Measurements from ENCODE around the gene STARD13. TPM values are rescaled to one million over a fixed set of nuclear protein-coding genes. Genes with fewer than 3 reads are reported as not detected.

STARD13 gene
- total RNA-seq, 1 experiment from 2014 or later, result 2.1 TPM

DNA sequence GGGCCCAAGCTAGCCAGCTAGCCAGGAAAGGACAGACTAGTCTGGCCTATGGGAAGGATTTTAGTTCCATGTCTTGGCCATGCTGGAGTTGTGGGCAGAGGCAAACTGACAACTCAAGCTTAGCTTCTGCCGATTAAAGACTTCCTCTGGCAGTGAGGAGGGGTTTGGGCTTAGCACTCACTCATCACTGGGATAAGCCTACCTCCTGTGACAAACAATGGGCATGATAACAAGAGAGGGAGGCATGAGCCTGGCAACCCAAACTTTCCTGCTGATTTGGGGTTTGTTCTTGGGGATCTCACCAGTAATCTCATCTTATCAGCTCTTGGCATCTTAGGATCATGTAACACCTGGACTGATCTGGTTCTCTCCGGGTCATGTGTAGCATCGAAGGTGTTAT, 185.7 kb downstream of the STARD13 start:
- Histone ChIP-seq H3K4me2 (ENCODE audit: insufficient read depth, insufficient read length, low read length) (no peak overlapping the region), H2BK120ac (ENCODE audit: low read depth, low read length, poor library complexity, severe bottlenecking) (no peak overlapping the region), H3K14ac (ENCODE audit: insufficient read depth, low read length) (no peak overlapping the region), H3T11ph (ENCODE audit: low read length) (no peak overlapping the region), H3K4ac (ENCODE audit: low read depth, low read length) (no peak overlapping the region), H3K9me3 (ENCODE audit: control insufficient read depth, low read depth, low read length) (no peaks in the 10 kb centered on the region), H2BK12ac (ENCODE audit: insufficient read length, low read depth, low read length) (no peak overlapping the region), H4K91ac (ENCODE audit: insufficient read length, low read depth, low read length) (no peak overlapping the region), H3K23ac (ENCODE audit: insufficient read length, low read depth, low read length) (no peak overlapping the region), H3K9ac (ENCODE audit: extremely low read depth, insufficient read length, low read length) (no peak overlapping the region), H3K27ac (ENCODE audit: insufficient read length, low read depth, low read length) (no peak overlapping the region), H2BK15ac (ENCODE audit: low read depth, low read length) (no peak overlapping the region), H4K5ac (ENCODE audit: insufficient read length, low read depth, low read length) (no peak overlapping the region), H4K8ac (replicated peaks; ENCODE audit: insufficient read length, low read depth, low read length) (no peak overlapping the region), H2AFZ (ENCODE audit: low read length) (no peak overlapping the region), H3K4me1 (ENCODE audit: insufficient read depth, low read length) (no peaks in the 10 kb centered on the region), H3K56ac (ENCODE audit: insufficient read length, low read depth, low read length) (no peak overlapping the region), H2BK5ac (ENCODE audit: insufficient read length, low read length) (no peak overlapping the region), H2BK20ac (ENCODE audit: low read depth, low read length, poor library complexity, severe bottlenecking) (no peak overlapping the region), H3K27me3 (ENCODE audit: insufficient read depth, low read length) (no peaks in the 10 kb centered on the region), H3K18ac (ENCODE audit: insufficient read length, low read depth, low read length) (no peak overlapping the region), H4K20me1 (ENCODE audit: control insufficient read depth, insufficient read depth, insufficient read length) (no peaks in the 10 kb centered on the region), H3K79me1 (ENCODE audit: insufficient read depth, low read depth, low read length, poor library complexity, severe bottlenecking) (no peaks in the 10 kb centered on the region), H3K23me2 (ENCODE audit: insufficient read length, low read depth, low read length, poor library complexity, severe bottlenecking) (no peaks in the 10 kb centered on the region), H3K79me2 (ENCODE audit: insufficient read depth, low read length) (no peaks in the 10 kb centered on the region), H2AK5ac (ENCODE audit: insufficient read length, low read length) (no peak overlapping the region)
- DNase-seq, result no peak
- no peak overlapping the region for H3K4me3 Mint-ChIP-seq
- no peak overlapping the region for H3K27ac Mint-ChIP-seq
- H3K36me3 Mint-ChIP-seq (ENCODE audit: insufficient read depth in 1 of 3, low read depth in 3 of 3), result no peaks in the 10 kb centered on the region
- no peaks in the 10 kb centered on the region for H3K9me3 Mint-ChIP-seq
- peaks cover 4 to 6% of the 10 kb centered on the region in 2 experiments; a peak in 3 of 4 replicates for H3K4me1 Mint-ChIP-seq
- WGBS (ENCODE audit: extremely low coverage, insufficient read length, low lambda C conversion rate), result no CpG with 5 or more reads among the region's 3 CpGs
- TF ChIP-seq, protein P1, sequence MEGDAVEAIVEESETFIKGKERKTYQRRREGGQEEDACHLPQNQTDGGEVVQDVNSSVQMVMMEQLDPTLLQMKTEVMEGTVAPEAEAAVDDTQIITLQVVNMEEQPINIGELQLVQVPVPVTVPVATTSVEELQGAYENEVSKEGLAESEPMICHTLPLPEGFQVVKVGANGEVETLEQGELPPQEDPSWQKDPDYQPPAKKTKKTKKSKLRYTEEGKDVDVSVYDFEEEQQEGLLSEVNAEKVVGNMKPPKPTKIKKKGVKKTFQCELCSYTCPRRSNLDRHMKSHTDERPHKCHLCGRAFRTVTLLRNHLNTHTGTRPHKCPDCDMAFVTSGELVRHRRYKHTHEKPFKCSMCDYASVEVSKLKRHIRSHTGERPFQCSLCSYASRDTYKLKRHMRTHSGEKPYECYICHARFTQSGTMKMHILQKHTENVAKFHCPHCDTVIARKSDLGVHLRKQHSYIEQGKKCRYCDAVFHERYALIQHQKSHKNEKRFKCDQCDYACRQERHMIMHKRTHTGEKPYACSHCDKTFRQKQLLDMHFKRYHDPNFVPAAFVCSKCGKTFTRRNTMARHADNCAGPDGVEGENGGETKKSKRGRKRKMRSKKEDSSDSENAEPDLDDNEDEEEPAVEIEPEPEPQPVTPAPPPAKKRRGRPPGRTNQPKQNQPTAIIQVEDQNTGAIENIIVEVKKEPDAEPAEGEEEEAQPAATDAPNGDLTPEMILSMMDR (conservative IDR thresholded peaks at IDR 0.05), result no peak
- H3K27me3 Mint-ChIP-seq (ENCODE audit: low read depth), result no peaks in the 10 kb centered on the region

Measured in H9 (cell line).